GM21447 (cell line): ENCODE data around the gene PRIMA1.

ENCODE experiments used
- ATAC-seq: cut with Tn5 transposase; IDR thresholded peaks from one replicate; pipeline ENCODE4 v1.9.1; 2021; ENCODE audit not compliant: unreplicated experiment

PRIMA1 gene

DNA sequence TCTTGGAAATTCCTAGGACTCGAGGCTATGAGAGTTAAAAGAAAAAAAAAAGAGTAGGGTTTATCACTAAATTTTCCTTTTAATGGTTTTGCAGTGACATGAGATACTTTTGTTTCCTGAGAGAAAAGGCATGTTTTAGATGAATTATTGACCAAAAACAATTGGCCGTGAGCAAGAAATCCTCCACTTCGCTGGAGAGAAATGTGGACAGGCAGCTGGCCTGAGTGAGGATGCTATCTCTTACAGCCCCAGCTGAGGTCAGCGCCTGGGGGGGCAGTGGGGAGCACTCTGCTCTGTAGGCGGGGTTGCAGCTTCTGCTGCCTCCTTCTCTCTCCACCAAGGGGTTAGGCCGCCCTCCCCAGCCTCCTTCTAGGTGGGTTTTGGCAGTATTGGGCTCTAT lies 54.7 kb downstream of the PRIMA1 start:
- no peak for ATAC-seq

DNA sequence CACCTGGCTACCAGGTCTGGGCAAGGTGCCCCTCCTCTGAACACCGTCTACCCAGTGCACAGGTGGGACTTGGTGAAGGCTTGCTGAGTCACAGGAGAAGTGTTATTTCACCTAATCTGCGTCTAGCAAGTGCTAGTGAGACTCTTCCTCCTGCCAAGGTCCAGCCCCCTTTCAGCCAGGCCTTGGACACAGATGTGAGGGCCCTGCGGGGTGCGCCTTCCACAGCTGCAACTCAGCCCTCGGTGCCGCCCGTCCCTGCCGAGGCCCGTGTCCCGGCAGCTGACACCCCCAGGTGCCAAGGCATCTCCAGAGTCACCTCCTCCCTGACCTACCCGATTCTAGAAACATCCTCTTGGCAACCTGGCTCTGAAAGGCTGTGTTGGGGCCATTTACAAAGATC lies 55.1 kb downstream of the PRIMA1 start:
- no peak for ATAC-seq

GRCh38 chr14:93732524-93732923 lies 55.8 kb downstream of the PRIMA1 start:
- no peak for ATAC-seq

DNA sequence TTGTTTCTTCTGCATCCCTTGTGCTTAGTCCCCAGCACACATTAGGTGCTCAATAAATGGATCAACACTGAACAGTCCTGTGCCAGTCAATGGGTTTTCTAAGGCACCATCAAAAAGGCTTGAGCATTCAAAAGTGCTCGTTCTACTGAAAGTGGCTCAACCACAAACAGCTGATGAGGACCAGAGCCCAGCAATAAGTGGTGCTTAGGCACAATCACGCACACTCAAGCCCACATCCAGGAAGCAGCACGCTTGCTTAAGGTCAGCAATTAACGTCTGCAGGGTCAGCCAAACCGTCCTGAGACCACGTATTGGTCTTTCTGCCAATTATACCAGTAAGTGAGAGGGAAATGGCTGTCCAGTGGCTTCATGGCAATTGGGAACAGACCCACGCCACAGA lies 56.5 kb downstream of the PRIMA1 start:
- ATAC-seq: no peak

DNA sequence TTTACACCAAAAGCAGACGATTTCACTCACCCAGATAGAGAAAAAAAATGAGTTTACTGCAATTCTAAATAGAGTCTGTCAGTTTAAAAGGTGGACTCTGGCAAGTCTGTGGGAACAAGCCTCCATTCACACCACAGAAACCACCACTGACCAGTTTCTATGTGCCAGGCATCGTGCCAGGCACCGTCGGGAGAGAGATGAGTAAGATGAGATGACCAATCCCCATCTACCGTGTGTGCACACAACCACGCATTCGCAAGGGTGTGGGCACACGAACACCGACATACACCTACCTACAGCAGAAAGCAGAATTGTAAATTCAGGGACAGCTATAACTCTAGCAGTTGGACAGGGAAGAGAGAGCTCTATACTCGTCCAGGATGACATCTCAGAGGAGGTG lies 58.3 kb downstream of the PRIMA1 start:
- ATAC-seq: no peak

DNA sequence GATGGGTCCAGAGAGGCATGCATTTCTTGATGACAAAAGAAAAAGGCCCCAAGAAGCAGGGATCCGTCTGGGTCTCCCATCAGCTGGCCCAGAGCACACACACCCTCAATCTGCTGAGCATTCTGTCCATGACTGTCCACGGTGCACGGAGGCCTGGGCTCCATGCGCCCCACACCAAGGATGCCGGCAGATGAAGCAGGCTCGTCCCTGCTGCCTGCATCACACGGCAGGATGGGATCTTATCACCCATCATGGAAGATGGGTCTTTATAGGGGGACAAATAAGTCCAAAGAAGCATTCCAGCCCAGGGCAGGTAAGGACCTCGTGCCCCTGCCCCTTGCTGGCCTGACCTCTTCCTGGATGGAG lies 59.7 kb downstream of the PRIMA1 start:
- ATAC-seq: no peak

- no peak for ATAC-seq
These were observed 60.2 kb downstream of the PRIMA1 start for GRCh38 chr14:93727917-93728650.

- no peak for ATAC-seq
These were observed 61.1 kb downstream of the PRIMA1 start for GRCh38 chr14:93727039-93727740.

GRCh38 chr14:93725993-93726392 lies 62.3 kb downstream of the PRIMA1 start:
- ATAC-seq: no peak

- no peak for ATAC-seq
These were observed 63.2 kb downstream of the PRIMA1 start for GRCh38 chr14:93725002-93725582.

- no peak for ATAC-seq
These were observed 65.3 kb downstream of the PRIMA1 start for GRCh38 chr14:93723001-93723400.

DNA sequence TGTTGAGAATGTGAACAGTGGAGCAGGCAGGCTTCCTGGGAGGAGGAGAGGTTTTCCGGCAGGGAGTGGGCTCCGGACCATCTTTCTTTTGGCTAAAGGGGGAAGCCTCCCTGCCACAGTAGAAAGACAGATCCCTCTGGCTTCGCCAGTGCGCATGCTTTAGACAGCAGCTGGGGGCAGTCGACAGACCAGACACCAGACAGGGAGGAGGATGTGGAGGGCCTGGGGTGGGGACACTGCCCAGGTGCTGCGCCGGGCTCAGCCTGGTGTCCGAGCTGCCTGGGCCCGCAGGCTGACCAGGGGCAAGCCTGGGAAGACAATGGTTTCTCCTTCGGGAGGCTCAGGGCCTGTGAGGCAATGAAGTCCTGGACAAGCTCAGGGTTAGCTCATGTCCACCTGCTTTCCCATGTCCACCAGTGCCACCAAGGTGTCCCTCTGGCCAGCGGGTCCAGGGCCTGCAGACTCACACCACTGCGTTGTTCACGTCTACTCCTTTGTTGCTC lies 67.3 kb downstream of the PRIMA1 start:
- no peak for ATAC-seq

DNA sequence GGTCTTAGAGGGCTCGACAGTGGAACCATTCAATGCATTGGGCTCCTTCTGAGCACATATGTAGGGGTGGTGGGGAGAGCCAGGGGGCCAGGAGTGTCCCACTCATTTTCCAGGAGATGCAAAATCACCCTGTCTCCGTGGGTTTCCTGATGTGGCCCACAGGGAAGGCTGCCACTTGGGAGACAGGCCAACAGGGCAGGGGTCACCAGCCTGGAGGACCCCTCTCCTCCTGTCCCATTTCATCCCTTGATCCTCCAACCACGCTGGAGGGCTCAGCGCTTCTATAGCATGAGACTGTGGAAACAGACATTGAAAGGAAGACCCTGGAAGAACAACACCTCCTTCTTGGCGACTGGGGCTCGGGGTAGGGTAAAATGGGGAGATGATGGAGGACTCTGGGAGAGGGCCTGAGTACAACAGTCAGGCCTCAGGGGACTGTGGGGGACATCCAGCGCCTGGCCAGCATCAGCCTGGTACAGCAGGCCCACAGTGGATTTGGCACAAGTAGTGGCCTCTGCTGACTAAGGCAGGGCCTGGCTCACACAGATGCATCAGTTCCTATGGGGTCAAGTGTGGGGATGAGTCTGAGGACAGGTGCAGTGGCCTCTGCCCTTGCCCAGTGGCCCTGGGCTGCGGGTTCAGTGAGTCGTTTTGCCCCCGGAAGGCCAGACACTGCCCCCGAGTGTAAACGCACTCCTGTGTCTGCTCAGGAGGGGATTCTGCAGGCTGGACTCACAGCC lies 68.0 kb downstream of the PRIMA1 start:
- ATAC-seq: no peak

- no peak for ATAC-seq
These were observed 69.0 kb downstream of the PRIMA1 start for GRCh38 chr14:93719256-93719655.

DNA sequence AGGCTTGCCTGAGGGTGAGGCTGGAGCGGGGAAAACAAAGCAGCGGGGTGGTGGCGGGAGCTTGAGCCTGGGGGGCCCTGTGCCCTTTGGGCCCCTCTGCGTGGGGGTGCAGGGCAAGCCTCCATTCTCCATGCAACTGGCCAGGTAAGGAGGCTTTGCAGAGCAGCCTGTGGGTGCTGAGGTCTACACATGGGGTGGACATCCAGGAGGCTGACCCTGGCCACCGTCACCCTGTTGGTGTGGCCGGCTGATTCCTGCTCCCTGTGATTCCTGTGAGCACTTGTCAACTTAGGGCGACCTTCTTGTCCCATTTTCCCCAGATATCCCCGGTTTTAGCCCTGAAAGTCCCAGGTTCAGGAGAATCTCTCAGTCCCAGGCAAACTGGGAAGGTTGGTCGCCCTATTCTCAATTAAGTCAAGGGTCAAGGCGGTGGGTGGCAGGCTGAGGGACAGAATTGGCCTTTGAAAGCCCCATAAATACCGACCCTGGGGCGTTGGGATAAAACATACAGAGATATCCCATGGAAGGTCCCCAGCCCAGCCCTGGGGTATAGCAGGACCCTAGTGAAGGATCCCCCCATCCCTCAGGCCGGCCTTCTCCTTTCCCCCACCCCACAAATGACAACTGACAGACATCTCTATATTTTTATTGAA lies 70.5 kb downstream of the PRIMA1 start:
- ATAC-seq: no peak

DNA sequence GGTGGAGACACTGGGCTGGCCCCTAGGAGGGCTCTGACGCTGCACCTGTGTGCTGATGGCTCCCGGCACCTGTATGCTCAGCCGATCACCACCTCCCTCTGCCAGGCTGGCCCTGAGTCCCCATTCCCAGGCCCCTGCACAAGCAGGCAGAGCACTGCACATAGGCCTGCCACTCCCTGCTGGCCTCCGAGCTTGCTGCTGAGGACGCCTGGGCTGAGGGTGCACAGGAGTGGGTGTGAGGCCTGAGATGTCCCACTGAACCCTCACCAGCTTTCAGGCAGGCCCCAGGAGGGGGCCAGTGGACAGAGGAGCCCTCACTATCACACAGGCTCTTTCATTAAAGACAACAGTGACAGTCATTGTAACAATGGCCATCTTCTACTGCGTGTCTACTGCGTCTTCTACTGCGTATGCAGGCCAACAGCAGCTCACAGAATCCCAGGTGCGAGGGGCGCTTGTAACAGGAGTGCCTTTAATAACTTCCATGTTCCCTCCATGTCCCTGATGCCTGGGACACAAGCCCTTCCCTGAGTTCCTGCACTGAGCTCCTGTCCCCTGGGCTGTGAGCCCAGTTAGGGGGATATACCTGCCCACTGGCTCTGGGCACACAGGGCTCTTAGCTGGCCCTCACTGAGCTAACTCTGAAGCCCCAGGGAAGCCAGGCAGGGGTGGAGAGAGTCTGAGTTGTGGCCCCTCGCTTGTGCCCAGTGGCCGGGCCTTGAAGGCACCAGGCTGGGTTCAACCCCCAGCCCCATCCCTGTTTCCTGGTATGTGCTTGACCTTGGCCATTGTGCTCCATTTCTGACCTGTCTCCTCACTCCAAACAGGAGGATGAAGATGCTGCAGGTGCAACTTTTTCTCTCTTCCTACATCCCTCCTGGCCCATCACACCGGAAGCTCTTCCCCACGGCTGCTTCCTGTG lies 71.3 kb downstream of the PRIMA1 start:
- ATAC-seq: no peak

GRCh38 chr14:93716002-93716745 lies 72.1 kb downstream of the PRIMA1 start:
- no peak for ATAC-seq

GRCh38 chr14:93715279-93715927 lies 72.9 kb downstream of the PRIMA1 start:
- no peak for ATAC-seq

DNA sequence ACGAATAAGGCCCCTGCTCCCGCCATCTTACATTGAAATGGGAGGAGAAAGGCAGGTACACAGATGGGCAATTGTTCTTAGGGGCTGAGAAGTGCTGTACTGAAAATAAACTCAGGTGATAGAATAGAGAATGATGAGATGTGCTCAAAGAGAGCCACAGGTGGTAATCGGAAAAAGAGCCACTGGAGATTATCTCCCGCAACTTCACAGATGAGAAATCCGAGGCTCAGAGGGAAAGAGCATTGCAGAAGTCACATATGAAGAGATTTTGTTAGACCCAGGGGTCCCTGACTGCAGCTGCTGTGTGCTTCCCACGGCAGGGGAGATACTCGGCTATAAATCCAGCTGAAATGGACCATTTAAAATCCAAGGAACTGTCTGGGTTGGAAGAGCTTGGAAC lies 73.7 kb downstream of the PRIMA1 start:
- no peak for ATAC-seq
